HG03460 (cell line): ENCODE results near the gene DHX58.

Experiments used
- ATAC-seq: cut with Tn5 transposase; IDR thresholded peaks from one replicate; pipeline ENCODE4 v1.9.1; 2021; ENCODE audit not compliant: unreplicated experiment

The DHX58 gene

GRCh38 chr17:42111265-42111636 is 1.3 kb downstream of the DHX58 start:
- no peak for ATAC-seq

GRCh38 chr17:42110301-42111264 is 1.9 kb downstream of the DHX58 start:
- ATAC-seq = no peak

- no peak for ATAC-seq
Observed at GRCh38 chr17:42109086-42109485, 3.4 kb downstream of the DHX58 start.

GRCh38 chr17:42107597-42108576 is 4.6 kb downstream of the DHX58 start:
- peak; percentile 56 for ATAC-seq

GRCh38 chr17:42107124-42107523 is 5.4 kb downstream of the DHX58 start:
- ATAC-seq = no peak

GRCh38 chr17:42106009-42106408 is 6.5 kb downstream of the DHX58 start:
- ATAC-seq = no peak

- no peak for ATAC-seq
Observed at GRCh38 chr17:42104264-42104663, 8.2 kb downstream of the DHX58 start.

GRCh38 chr17:42103221-42103954 is 9.1 kb downstream of the DHX58 start:
- ATAC-seq = no peak

- ATAC-seq = no peak
Observed at GRCh38 chr17:42101513-42102292, 10.8 kb downstream of the DHX58 start.

- no peak for ATAC-seq
Observed at GRCh38 chr17:42098730-42099399, 13.6 kb downstream of the DHX58 start.

GRCh38 chr17:42097691-42098631 is 14.6 kb downstream of the DHX58 start, which contains the start of gene ZNF385C:
Gene ZNF385C, minus strand, starts transcription at chr17:42098473. Its CDS starts 35,417 bp downstream, at chr17:42063056.
- no peak for ATAC-seq

- no peak for ATAC-seq
Observed at GRCh38 chr17:42096360-42097111, 16.0 kb downstream of the DHX58 start.

- no peak for ATAC-seq
Observed at GRCh38 chr17:42094375-42095069, 18.0 kb downstream of the DHX58 start.

GRCh38 chr17:42092939-42093338 is 19.6 kb downstream of the DHX58 start:
- ATAC-seq = no peak

GRCh38 chr17:42090964-42091790 is 21.3 kb downstream of the DHX58 start:
- no peak for ATAC-seq

- no peak for ATAC-seq
Observed at GRCh38 chr17:42088736-42089135, 23.8 kb downstream of the DHX58 start.
